GM21723 (cell line): Measurements from ENCODE around the gene SLC6A1.

ENCODE experiments used
- ATAC-seq: cut with Tn5 transposase; IDR thresholded peaks from one replicate; pipeline ENCODE4 v1.9.1; 2021; ENCODE audit warnings: mild to moderate bottlenecking, moderate library complexity; ENCODE audit not compliant: unreplicated experiment

Gene SLC6A1

DNA sequence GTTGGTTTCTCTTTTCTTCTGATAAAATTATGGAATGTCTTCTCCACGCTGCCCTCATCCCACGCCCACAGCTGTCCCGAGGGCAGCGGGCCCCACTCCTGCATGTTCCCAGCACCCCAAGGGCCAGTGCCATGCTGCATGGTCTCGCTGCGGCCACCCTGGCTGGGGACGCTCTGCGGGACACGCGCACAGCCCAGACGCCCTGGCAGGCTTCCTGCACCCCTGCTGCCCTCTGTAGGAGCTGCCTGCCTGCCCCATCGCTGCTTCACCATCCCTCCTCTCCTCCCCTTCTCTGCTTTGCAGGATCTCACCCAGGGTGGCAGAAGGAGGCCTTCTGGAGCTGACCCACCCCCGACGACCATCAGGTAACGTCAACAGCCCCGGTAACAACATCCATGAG, 22.8 kb downstream of the SLC6A1 start:
- ATAC-seq: no peak

GRCh38 chr3:11016727-11017126, 24.2 kb downstream of the SLC6A1 start:
- no peak for ATAC-seq

- no peak for ATAC-seq
Observed at GRCh38 chr3:11019116-11019819, 26.7 kb downstream of the SLC6A1 start.

DNA sequence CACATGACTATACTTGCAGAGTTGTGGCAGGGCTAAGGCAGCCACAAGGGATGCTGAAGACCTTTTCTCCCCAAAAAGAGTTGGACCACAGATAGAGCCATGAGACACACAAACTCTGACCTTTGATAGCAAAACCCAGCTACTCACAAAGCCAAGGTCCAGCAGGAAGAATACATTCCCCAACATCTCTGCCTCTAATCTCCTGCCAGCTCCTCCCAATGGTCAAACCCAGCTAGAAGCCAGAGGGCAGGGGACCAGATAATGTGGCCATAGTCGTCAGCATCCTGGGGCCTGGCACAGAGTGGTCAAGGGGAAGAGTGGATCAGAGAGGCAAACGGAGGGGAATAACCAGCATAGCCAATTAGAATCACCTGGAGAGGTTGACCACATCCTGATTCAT, 28.2 kb downstream of the SLC6A1 start:
- ATAC-seq: no peak

GRCh38 chr3:11021611-11022011, 29.1 kb downstream of the SLC6A1 start:
- ATAC-seq: no peak

DNA sequence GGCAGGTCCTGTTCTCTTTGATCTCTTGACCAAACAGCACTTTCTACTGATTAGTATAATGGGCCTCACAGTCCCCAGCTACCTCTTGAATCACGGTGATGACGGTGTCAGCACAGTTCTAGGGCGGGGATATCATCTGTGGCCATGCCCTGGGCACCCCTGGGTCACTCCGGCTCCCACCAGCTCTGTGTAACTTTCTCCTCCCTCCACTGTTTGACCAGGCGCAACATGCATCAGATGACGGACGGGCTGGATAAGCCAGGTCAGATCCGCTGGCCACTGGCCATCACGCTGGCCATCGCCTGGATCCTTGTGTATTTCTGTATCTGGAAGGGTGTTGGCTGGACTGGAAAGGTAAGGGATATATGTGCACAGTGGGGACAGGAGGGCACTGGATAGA, 29.6 kb downstream of the SLC6A1 start:
- no peak for ATAC-seq

GRCh38 chr3:11024181-11024580, 31.6 kb downstream of the SLC6A1 start:
- ATAC-seq: no peak

DNA sequence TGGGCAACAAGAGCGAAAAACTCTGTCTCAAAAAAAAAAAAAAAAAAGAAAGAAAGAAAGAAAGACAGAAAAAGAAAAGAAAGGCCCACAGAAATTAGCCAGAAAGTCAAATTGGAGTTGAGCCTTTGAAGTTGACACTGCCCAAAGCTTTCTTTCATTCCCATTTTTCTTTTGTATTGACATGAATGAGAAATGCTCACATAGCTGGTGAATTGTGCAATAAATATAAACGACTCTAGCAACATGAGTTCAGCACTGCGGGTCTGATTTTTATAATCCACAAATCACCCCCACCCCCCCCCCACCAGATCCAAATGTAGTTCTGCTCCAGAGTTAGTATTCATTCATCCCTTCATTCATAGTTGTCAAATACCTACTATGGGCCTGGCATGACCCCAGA, 37.4 kb downstream of the SLC6A1 start:
- ATAC-seq: no peak

DNA sequence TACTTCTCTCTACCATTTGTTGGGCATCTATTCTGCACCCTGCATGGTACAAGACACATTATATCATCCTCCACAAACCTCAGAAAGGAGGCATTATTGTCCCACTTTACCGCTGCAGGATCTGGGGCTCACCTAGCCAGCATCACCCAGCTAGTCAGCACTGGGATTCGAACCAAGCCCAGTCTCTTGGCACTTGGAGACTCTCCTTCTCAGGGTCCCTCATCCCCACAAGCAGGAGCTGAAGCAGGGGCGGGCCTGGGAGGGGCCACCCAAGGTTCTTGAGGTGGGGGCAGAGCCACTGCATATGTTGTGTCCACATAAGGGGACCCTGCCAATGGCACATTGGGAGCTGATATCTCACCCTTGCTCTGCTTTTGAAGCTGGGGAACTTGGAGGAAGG, 41.3 kb downstream of the SLC6A1 start:
- ATAC-seq: no peak

GRCh38 chr3:11034309-11034985, 41.9 kb downstream of the SLC6A1 start:
- no peak for ATAC-seq

- ATAC-seq: no peak
Observed at GRCh38 chr3:11035757-11036505, 43.4 kb downstream of the SLC6A1 start.

DNA sequence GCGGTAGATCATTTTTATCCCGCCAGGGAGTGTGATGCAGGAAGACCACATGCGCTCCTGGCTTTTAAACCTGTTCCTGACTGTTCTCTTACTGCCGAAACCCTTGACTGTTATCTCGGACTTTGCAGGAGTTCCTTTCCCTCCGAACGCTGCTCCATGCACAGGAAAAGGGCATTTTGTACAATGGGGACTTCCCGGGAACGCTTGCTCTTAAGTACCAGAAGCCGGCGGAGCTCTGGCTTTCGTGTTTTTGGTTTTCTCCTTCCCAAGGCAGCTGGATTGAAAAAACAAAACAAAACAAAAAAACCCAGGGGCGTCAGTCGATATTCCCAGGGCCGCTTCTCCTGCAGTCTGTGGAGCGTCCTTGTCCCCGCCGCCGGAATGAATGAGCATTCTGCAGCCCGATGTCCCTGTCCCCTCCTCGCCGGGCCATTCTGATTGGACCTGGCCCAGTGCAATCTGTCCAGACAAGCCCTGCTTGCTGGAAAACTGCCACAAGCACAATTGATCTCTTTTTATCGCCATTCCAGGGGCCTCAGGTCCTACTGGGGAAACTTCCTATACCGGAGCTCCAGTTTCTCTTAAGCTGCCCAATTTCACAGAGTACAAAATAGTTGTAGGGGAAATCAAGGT, 44.8 kb downstream of the SLC6A1 start:
- no peak for ATAC-seq

GRCh38 chr3:11037976-11038375, 45.4 kb downstream of the SLC6A1 start:
- ATAC-seq: no peak

- ATAC-seq: no peak
Observed at GRCh38 chr3:11045536-11045935, 53.0 kb downstream of the SLC6A1 start.

GRCh38 chr3:11047500-11047899, 55.0 kb downstream of the SLC6A1 start:
- ATAC-seq: no peak

GRCh38 chr3:11050666-11051323, 58.2 kb downstream of the SLC6A1 start:
- no peak for ATAC-seq

GRCh38 chr3:11053926-11054503, 61.5 kb downstream of the SLC6A1 start:
- ATAC-seq: no peak

GRCh38 chr3:11054739-11055438, 62.3 kb downstream of the SLC6A1 start:
- no peak for ATAC-seq

GRCh38 chr3:11055496-11055895, 62.9 kb downstream of the SLC6A1 start:
- no peak for ATAC-seq

DNA sequence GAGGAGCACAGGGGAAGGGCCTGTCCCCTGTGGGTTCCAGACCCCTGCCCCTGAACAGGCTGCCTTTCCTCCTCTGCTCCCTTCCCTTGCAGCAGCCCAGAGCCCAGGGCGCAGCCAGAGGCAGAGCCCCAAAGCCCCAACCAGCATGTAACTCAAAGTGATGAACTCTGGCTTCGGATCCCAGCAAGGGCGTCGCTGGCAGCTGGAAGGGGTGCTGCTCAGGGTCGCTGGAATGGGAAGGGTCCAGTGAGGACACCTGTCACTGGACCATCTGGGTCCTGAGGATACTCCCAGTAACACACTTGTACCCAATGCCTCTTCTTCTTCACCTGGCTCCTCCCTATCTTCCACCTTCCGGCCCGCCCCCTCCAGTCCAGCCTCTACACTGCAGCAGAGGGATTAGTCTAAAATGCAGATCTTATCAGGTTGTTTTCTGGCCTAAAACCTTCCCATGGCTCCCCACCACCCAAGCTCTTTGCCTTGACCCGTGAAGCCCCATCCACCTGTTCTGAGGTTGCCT, 64.0 kb downstream of the SLC6A1 start:
- no peak for ATAC-seq
